Upper lobe of left lung (tissue), 4 donors: ENCODE data around the gene DHX9.

Experiments used
- EP300 ChIP-seq, 4 donors: sonication (generic); formaldehyde crosslinking; IDR thresholded peaks; one replicate each; pipeline ENCODE4 v1.5.1; 2017; ENCODE audit warnings: antibody characterized with exemption in 4 of 4, control low read depth in 2 of 4
- POLR2A ChIP-seq, 4 donors: fragments of 450-650 bp; IDR thresholded peaks; one replicate each; pipeline ENCODE4 v1.5.1; 2016 to 2017; ENCODE audit warnings: antibody characterized with exemption in 4 of 4, mild to moderate bottlenecking in 2 of 4
- POLR2AphosphoS5 ChIP-seq, 2 donors: sonication (generic); formaldehyde crosslinking; IDR thresholded peaks; one replicate each; pipeline ENCODE4 v1.5.1; 2017; ENCODE audit warnings: antibody characterized with exemption in 2 of 2
- TF ChIP-seq, protein P1 (sequence below), 6 experiments: fragments of 450-650 bp in 4 of 6; fragments of 200-600 bp in 2 of 6; sonication (generic) in 2 of 6; IDR thresholded peaks; one replicate each; pipeline ENCODE4 v1.5.1; 2016 to 2019; ENCODE audit warnings: antibody characterized with exemption in 6 of 6

DNA sequence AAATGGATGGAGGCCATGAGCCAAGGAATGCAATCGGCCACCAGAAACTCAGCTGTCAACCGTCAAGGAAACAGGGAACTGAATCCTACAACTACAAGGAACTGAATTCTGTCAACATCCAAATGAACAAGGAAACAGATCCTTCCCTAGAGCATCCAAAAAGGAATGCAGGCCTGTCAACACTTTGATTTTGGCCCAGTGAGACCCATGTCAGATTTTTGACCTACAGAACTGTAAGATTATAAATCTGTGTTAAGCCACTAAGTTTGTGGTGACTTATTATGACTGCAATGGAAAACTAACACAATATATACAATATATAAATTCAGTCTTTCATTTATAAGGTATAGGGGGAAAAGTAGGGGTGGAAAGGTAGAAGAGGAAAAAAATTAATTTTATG lies 58.5 kb downstream of the DHX9 start:
- TF ChIP-seq POLR2A (IDR thresholded peaks at IDR 0.05) (no peak), POLR2AphosphoS5 (IDR thresholded peaks at IDR 0.05) (no peak), EP300 (IDR thresholded peaks at IDR 0.05) (no peak)
- TF ChIP-seq, protein P1, sequence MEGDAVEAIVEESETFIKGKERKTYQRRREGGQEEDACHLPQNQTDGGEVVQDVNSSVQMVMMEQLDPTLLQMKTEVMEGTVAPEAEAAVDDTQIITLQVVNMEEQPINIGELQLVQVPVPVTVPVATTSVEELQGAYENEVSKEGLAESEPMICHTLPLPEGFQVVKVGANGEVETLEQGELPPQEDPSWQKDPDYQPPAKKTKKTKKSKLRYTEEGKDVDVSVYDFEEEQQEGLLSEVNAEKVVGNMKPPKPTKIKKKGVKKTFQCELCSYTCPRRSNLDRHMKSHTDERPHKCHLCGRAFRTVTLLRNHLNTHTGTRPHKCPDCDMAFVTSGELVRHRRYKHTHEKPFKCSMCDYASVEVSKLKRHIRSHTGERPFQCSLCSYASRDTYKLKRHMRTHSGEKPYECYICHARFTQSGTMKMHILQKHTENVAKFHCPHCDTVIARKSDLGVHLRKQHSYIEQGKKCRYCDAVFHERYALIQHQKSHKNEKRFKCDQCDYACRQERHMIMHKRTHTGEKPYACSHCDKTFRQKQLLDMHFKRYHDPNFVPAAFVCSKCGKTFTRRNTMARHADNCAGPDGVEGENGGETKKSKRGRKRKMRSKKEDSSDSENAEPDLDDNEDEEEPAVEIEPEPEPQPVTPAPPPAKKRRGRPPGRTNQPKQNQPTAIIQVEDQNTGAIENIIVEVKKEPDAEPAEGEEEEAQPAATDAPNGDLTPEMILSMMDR (IDR thresholded peaks at IDR 0.05) = no peak
